HG02870 (cell line): ENCODE data around the gene ZNF324B.
"Not testable (repeated sequence)": the region's sequence is repeated elsewhere in the genome, so short reads cannot be mapped to it uniquely, and the experiment has no call there.

ENCODE experiments used
- ATAC-seq: cut with Tn5 transposase; IDR thresholded peaks from one replicate; pipeline ENCODE4 v1.9.1; 2021; ENCODE audit warnings: mild to moderate bottlenecking, moderate library complexity; ENCODE audit not compliant: unreplicated experiment

ZNF324B gene

DNA sequence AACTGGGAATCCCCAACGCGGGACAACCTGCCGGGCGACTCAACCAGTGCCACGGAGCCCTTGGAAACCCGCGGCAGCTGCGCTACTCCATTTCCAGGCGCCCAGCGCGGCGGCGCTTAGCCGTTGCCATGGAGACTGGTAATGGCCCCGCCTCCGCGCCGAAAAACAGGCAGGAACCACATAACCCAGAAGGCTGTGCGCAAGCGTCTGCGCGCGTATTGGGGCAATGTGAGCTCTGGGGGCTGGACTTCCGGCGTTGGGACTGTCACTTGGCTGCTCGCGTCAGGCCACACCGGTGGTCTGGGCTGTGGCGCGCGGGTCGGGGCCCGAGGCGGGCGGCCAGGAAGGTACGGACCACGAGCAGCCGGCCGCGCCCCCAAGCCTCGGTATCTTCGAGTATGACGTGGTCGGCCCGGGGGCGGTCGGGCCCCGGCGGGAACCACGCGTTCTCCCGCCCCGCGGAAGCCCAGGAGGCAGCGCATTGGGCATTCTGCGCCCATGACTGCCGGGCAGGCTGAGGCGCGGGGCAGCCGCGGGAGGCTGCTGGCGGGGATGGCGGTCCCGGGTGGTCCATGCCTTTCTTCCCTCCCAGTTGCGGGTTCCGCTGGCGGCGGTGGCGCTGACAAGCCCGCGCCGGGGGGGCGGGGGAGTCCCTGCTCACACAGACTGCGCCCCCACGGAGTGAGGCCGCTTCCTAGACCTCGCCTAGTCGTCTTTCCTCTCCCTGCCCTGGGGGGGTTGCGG, at the start of gene ZNF324B:
ZNF324B (plus strand) TSS at position 265 of the 744 bp plus-strand sequence. CDS start 2,080 bp downstream, outside the sequence.
- ATAC-seq: peak; percentile 95

DNA sequence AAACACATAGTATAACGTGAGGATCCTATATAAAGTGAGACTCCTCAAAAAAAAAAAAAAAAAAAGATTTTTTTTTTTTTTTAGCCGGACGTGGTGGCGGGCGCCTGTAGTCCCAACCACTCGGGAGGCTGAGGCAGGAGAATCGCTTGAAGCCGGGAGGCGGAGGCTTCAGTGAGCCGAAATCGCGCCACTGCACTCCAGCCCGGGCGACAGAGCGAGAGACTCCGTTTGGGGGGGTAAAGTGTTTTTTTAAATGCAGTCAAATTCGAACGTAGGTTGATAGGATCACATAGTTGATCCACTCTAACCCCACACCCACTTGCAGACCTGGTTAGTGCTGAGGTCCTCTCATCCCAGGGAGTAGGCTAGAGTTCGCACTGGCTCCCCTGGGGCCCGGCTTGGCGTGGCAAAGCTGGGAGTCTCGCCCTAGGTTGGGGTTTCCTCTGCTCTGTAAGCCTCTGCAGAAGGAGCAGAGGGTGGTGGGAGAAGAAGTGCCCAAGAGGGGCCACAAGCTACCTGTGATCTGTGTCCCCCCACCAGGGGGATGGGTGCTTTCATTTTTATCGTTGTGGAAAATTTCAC, 49.5 kb upstream of the ZNF324B start:
- ATAC-seq: no peak

DNA sequence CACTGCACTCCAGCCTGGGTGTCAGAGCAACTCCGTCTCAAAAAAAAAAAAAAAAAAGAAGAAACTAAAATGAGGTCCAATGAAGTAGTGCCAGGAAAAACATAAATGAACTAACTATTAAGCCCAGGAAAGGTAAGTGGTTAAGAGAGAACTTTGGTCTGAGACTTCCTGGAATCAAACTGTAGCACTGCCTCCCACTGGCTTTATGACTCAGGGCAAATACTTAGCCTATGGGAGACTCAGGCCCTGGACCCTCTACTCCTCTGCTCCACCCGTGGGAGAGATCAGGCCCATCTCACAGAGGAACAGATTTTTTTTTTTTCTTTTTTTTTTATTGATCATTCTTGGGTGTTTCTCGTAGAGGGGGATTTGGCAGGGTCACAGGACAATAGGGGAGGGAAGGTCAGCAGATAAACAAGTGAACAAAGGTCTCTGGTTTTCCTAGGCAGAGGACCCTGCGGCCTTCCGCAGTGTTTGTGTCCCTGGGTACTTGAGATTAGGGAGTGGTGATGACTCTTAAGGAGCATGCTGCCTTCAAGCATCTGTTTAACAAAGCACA, 47.4 kb upstream of the ZNF324B start:
- ATAC-seq: not testable (repeated sequence)

DNA sequence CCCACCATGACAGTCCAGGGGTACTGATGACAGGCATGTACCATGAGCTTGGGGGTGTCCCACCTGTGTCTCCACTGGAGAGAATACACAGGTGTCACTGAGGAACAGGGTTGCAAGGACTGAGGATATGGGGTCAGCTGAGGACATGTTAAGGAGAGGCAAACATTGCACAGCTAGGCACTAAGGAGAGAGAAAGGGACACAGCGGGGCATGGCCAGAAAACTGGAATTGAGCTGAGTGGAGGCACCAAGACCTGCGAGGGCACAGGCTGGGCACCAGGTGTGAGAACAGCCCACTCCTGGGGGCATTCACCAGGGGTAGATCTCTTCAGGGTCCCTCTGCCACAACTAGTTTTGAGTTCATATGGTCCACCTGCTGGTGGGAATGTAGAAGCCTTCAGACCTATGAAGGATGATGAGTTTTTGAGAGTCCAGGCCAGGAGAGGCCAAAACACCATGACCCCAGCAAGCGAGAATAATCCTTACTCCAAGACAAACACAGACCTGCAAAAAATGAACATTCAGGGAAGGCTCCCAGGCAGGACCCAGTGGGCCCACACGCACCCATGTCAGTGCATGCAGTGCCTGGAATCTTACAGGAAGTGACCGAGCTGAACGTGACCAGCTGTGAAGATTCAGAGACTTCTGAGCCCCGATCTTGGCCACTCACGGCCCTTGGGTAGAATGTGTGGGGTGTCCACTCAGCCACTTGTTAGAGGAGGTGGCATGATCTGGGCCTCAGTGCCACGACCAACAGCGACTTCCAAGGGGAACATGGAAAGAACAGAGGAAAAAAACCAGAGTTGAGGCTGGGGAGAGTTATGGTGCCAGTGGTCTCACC, 44.4 kb upstream of the ZNF324B start:
- no peak for ATAC-seq

DNA sequence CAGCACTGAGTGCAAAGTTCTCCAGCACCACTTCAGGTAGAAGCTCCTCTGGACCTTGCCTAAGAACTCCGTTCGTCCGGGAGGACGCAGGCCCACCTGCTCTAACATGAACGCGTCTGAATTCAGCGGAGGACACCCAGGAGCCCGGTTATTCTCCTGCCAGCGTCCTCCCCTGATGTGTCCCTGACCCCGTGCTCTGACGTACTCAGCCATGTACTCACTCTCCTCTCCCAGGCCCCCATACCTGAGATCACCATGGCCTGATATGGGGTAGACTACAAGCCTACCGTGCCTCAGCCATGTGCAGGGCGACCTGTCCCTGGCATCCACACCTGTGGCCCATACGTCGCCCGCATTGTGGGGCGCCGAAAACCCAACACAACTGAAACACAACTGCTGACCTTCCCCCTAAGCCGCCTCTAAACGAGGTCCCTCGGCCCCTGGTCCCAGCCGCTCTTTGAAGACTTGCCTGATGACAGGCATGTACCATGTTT, 43.7 kb upstream of the ZNF324B start:
- no peak for ATAC-seq

DNA sequence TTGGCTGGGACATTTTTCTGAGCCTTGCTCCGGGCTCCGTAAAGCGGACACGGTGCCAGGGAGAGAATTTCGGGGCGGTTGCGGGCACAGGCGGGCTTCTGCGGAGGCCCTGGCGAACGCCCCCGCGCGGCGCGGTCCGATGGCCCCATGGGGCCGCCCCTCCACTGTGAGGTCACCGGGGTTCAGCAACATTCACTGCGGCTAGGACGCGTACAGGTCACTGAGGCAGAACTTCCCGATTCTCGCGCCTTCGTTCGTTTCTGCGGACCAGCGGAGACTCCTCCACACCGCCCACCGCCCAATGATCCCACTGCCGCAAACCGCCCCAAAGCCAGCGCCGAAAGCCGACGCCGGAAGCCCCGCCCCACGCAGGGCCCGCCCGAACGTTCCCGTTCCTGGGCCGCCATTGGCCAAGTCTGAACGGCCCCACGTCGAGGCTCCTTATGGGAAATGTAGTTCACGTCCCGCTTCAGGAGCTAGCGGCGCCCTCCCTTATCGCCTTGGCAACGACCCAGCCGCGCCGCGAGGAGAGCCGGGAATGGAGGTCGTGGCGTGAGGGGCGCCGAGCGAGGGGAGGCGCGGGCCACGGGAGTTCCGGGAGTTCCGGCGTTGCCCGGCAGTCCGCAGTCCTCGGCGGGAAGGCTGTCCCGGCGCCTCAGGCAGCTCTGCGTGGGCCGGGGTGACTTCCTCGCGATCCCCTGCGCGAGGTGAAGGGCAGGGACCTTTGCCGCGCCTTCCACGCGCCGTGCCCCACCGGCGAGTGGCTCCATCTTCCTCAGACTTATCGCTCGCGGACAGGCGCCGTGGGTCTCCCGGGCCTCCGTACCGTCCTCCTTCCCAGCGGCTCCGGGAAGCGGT, 43.0 kb upstream of the ZNF324B start, which contains the start of gene ZNF584:
ZNF584 (plus strand) TSS at position 498 of the 858 bp plus-strand sequence. CDS start 499 bp downstream, outside the sequence.
- peak; percentile 93 for ATAC-seq

DNA sequence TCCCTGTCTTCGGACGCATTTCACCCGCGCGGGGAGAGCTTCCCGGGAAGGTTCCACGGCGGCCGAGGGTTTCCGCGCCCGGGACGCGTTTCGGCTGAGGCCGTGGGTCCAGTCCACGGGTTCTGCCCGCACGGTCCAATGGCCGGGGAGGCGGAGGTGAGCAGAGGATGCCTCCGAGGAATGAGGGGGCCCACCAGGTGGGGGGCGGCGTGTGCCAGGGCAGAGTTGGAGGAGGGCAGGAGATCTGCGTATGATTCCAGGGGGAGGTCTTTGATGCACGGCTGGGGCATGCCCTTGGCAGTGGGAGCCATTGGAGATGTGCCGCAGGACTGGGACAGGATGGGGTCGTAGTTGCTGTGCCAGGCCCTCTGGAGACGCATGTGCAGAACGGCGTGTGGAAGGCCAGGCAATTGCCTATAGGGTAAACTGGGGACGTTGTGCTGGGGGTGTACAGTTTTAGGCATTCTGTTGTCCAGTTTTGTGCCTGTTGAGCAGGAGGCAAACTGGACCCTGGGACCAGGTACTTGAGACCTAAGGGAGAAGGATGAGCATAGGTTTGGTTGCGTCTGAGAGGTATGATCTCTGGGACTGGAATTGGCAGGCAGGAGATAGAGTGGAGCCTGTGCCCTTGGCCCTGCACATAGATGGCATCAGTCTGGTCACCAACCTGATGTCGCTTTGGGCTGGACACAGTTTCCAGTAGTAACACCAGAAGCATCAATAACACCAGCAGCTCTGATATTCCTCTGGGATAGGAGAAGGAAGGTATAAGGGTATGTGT, 42.2 kb upstream of the ZNF324B start:
- ATAC-seq: no peak

DNA sequence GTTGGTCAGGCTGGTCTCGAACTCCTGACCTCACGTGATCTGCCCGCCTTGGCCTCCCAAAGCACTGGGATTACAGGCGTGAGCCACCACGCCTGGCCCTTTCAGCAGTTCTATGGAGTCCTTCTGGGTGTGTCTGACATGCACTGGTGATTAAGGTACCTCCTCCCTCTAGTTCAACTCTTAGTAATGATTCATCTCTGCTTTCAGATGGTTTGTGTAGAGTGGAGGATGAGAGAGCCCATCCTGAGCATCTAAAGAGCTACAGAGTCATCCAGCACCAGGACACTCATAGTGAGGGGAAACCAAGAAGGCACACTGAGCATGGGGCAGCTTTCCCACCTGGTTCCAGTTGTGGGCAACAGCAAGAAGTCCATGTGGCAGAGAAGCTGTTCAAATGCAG, 34.8 kb upstream of the ZNF324B start:
- no peak for ATAC-seq

DNA sequence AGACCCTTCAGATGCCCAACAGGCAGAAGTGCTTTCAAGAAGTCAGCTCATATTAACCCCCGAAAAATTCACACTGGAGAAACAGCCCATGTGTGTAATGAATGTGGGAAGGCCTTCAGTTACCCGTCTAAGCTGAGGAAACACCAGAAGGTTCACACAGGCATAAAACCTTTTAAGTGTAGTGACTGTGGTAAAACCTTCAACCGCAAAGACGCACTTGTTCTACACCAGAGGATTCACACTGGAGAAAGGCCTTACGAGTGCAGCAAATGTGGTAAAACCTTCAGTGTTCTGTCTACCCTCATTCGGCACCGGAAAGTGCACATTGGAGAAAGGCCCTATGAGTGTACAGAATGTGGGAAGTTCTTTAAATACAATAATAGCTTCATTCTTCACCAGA, 34.4 kb upstream of the ZNF324B start:
- no peak for ATAC-seq

DNA sequence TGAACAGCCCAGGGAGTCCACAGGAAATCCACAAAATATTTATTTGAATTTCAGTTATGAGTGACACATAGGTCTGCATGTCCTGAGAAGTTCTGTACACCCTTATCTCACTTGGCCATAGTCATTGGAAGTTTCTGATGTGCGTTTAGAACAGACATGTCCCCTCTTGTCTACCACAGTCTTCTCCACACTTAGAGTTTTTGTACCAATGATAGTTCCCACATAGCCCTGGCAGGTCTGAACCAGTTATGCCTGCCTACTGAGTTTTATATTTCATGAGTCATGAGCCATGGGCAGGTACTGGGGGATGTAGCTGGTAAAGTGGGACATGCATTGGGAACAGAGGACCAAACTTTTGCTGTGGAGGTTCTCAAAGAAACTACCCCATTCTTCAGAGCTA, 22.8 kb upstream of the ZNF324B start:
- no peak for ATAC-seq

DNA sequence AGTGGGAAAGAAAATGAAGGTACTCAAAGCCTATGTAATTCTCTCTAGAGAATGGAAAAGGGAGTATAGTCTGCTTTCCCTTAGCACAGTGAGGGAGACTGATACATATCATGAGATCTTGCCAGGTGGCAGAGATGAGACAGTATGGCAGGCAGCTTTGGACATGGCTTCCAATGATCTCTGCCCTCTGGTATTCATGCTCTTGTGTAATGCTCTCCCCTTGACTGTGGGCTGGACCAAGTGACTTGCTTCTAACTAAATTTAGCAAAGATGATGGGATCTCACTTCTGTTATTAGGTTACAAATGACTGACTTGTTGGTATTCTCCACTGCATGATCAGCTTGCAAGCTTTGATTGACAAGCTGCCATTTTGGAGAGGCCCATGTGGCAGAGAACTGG, 21.7 kb upstream of the ZNF324B start:
- ATAC-seq: no peak

DNA sequence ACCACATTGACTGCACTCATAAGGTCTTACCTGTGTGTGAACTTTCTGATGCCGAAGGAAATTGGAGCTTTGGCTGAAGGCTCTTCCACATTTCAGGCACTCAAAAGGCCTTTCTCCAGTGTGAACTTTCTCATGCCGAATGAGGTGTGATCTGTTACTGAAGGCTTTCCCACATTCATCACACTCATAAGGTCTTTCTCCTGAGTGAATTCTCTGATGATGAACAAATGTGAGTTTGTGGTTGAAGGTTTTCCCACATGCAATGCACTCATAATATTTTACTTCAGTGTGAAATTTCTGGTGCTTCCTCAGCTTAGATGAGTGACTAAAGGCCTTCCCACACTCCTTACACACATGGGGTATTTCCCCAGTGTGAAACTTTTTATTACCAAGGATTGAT, 17.2 kb upstream of the ZNF324B start:
- no peak for ATAC-seq

DNA sequence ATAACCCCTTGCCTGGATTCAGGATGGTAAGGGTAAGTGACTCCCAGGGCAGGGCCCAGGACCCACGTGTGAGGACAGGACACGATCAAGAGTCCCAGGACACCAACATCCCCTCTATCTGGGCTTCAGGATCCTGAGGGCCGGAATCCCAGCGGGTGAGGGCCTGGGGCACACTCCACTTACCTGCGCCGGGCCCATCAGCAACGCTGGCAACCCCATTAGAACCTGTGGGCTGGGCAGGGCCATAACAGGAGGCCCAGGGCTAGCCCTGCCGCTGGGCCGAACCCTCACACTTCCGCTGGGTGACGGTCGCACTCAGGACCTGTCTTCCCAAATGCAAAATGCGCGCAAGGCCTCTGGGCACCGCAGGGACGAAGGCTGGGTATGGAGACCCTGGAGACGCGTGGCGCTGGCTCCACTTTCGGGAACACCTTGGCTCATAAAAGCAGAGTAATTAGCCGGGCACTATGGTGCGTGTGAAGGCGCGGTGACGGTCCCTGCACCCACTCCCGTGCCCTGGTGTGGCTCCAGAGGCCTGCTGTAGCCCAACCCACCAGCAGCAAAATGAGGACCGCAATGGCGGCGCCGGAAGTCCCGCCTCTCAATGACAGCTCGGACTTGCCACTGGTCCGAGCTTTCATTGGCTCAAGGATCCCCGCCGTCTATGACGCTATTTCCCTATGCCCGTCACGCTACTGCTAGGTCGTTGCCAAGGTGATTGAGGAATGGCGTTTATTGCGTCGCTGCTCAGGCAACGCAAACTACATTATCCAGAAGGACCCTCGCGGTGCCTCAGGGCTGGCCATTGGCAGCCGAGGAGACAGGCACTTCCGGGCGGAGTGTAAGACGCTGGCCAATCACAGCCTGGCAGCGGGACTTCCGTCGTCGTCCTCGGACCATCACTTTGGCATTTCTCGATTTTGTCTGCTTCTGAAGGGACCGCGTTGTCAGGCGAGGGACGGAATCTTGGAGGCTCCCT, 11.6 kb upstream of the ZNF324B start, which contains the start of gene ZNF132:
ZNF132 (minus strand) TSS at position 578 of the 979 bp plus-strand sequence; CDS start at position 246, 332 bp downstream.
- peak; percentile 97 for ATAC-seq

DNA sequence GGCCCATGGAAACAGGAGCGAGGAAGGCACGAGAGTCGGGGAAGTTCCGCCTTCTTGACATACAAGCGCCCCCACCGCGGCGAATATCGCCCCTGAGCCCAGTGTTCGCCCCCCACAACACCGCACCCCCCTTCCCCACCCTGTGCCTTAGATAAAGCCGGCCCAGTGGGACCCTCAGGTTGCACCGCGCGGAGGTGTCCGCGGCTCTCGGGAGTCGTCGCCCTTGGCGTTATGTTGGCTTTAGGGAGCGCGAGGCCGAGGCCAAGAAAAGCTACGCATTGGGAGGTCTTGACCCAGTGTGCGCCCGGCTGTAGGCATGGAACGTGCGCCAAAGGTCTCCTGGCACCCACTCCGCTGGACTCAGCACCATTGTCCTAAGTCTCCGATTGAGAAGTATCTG, 10.9 kb upstream of the ZNF324B start:
- no peak for ATAC-seq

DNA sequence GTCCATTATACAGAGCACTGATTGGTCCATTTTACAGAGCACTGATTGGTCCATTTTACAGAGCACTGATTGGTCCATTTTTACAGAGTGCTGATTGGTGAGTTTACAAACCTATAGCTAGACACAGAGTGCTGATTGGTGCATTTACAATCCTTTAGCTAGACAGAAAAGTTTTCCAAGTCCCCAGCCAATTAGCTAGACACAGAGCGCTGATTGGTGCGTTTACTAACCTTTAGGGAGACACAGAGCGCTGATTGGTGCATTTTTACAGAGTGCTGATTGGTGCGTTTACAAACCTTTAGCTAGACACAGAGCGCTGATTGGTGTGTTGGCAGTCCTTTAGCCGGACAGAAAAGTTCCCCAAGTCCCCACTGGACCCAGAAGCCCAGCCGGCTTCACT, 8.4 kb upstream of the ZNF324B start:
- not testable (repeated sequence) for ATAC-seq

DNA sequence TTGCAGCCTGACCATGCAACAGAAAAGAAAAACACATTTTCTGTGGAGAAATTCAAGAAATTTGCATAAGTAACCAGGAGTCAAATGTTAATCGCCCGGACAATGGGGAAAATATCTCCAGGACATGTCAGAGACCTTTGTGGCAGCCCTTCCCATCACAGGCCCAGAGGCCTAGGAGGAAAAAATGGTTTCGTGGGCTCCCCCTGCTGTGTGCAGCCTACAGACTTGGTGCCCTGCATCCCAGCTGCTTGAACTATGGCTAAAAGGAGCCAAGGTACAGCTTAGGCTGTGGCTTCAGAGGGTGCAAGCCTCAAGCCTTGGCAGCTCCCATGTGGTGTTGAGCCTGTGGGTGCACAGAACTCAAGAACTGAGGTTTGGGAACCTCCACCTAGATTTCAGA, 2.6 kb upstream of the ZNF324B start:
- ATAC-seq: not testable (repeated sequence)

DNA sequence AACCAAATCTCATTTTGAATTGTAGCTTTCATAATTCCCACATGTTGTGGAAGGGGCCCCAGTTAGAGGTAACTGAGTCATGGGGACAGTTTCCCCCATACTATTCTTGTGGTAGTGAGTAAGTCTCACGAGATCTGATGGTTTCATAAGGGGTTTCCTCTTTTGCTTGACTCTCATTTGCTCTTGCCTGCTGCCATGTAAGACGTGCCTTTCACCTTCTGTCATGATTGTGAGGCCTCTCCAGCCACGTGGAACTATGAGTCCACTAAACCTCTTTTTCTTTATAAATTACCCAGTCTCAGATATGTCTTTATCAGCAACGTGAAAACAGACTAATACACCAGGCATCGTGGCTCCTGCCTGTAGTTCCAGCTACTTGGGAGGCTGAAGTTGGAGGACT, 1.4 kb upstream of the ZNF324B start:
- not testable (repeated sequence) for ATAC-seq

DNA sequence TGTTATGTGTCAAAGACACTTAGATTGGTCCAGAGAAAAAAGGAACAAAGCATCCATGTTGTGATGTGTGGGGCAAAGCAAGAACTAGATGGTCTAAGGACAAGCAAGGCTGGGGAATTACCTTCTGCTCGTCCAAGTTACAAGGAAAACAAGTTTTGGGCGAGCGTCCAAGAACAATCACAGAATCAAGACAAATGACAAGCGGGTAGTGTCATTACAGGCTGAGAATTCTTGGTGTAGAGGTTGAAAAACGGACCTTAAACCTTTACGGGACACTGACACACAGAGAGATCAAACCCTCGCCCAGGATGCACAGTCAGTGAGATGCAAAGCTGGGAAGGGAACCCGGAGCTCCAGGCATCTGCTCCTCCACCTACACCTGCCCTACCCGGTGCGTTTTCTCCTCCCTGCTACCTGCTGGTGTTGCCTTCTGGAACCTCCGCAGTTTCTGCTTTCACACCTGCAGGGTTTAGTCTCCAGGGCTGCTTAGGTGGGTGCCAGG, 515 bp upstream of the ZNF324B start:
- peak; percentile 16 for ATAC-seq
